Stimulated activated CD4-positive, alpha-beta T cell treated with anti-CD3 and anti-CD28 coated beads, Interleukin-1b, Interleukin-23, amount 100 ng/mL, for 1 hour (primary cell): Measurements from ENCODE around the gene AKNA.

Source experiments
- DNase-seq, 2 donors: peaks; one replicate each; pipeline ENCODE4 v3.0.0-alpha.2; 2020; ENCODE audit warnings: low read depth in 2 of 2

Gene AKNA

GRCh38 chr9:114396558-114397218 is 8.9 kb upstream of the AKNA start:
- DNase-seq: no peak

GRCh38 chr9:114395768-114396167 is 8.0 kb upstream of the AKNA start:
- no peak for DNase-seq

- DNase-seq: no peak
These were observed 7.5 kb upstream of the AKNA start for GRCh38 chr9:114395334-114395617.

GRCh38 chr9:114394523-114395333 is 6.9 kb upstream of the AKNA start:
- no peak for DNase-seq

GRCh38 chr9:114392749-114393112 is 4.9 kb upstream of the AKNA start:
- DNase-seq: no peak

- no peak for DNase-seq
These were observed 3.2 kb upstream of the AKNA start for GRCh38 chr9:114390952-114391351.

- DNase-seq: no peak
These were observed 2.0 kb upstream of the AKNA start for GRCh38 chr9:114389612-114390368.

GRCh38 chr9:114388764-114389375 is 1.1 kb upstream of the AKNA start:
- no peak for DNase-seq

- DNase-seq: no peak
These were observed 538 bp upstream of the AKNA start for GRCh38 chr9:114388357-114388682.

GRCh38 chr9:114386886-114387679 is 699 bp downstream of the AKNA start:
- no peak for DNase-seq

- no peak for DNase-seq
These were observed 1.4 kb downstream of the AKNA start for GRCh38 chr9:114386361-114386885.

GRCh38 chr9:114385397-114386181 is 2.2 kb downstream of the AKNA start:
- peak; percentile 61 to 68 for DNase-seq

GRCh38 chr9:114384836-114385396 is 2.9 kb downstream of the AKNA start:
- DNase-seq: no peak

GRCh38 chr9:114384341-114384740 is 3.4 kb downstream of the AKNA start:
- no peak for DNase-seq

GRCh38 chr9:114383521-114384231 is 4.1 kb downstream of the AKNA start:
- DNase-seq: no peak

- peak; percentile 39 to 65 for DNase-seq
These were observed 4.9 kb downstream of the AKNA start for GRCh38 chr9:114382699-114383520.

GRCh38 chr9:114378883-114379282 is 8.9 kb downstream of the AKNA start:
- no peak for DNase-seq

GRCh38 chr9:114378016-114378415 is 9.8 kb downstream of the AKNA start:
- no peak for DNase-seq
